ENCODE measurements around the gene LYPD5.

GRCh38 chr19:43798546-43799409, 3.5 kb downstream of the LYPD5 start:
- TF ChIP-seq, protein P1, sequence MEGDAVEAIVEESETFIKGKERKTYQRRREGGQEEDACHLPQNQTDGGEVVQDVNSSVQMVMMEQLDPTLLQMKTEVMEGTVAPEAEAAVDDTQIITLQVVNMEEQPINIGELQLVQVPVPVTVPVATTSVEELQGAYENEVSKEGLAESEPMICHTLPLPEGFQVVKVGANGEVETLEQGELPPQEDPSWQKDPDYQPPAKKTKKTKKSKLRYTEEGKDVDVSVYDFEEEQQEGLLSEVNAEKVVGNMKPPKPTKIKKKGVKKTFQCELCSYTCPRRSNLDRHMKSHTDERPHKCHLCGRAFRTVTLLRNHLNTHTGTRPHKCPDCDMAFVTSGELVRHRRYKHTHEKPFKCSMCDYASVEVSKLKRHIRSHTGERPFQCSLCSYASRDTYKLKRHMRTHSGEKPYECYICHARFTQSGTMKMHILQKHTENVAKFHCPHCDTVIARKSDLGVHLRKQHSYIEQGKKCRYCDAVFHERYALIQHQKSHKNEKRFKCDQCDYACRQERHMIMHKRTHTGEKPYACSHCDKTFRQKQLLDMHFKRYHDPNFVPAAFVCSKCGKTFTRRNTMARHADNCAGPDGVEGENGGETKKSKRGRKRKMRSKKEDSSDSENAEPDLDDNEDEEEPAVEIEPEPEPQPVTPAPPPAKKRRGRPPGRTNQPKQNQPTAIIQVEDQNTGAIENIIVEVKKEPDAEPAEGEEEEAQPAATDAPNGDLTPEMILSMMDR (IDR thresholded peaks at IDR 0.05), result no peak
- no peak for TF ChIP-seq ZNF317 (CRISPR knock-in tag; IDR thresholded peaks at IDR 0.05; ENCODE audit: borderline replicate concordance, low read depth)
- TF ChIP-seq, protein P2, sequence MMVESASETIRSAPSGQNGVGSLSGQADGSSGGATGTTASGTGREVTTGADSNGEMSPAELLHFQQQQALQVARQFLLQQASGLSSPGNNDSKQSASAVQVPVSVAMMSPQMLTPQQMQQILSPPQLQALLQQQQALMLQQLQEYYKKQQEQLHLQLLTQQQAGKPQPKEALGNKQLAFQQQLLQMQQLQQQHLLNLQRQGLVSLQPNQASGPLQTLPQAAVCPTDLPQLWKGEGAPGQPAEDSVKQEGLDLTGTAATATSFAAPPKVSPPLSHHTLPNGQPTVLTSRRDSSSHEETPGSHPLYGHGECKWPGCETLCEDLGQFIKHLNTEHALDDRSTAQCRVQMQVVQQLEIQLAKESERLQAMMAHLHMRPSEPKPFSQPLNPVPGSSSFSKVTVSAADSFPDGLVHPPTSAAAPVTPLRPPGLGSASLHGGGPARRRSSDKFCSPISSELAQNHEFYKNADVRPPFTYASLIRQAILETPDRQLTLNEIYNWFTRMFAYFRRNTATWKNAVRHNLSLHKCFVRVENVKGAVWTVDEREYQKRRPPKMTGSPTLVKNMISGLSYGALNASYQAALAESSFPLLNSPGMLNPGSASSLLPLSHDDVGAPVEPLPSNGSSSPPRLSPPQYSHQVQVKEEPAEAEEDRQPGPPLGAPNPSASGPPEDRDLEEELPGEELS (CRISPR knock-in tag; IDR thresholded peaks at IDR 0.05), result no peak
- TF ChIP-seq ATF1 (CRISPR knock-in tag; IDR thresholded peaks at IDR 0.05), result no peak
- no peak for TF ChIP-seq MLX (CRISPR knock-in tag; IDR thresholded peaks at IDR 0.05)
- peak; percentile 79 for TF ChIP-seq MAX (CRISPR knock-in tag; IDR thresholded peaks at IDR 0.05)
- TF ChIP-seq USF2 (CRISPR knock-in tag; IDR thresholded peaks at IDR 0.05), result no peak

All from WTC11 (cell line).